GM11168 (cell line): ENCODE data around the gene C12orf76.
"Not testable (repeated sequence)": the region's sequence is repeated elsewhere in the genome, so short reads cannot be mapped to it uniquely, and the experiment has no call there.

Experiments used
- in situ Hi-C: fragments of 300-500 bp; cut with MboI; formaldehyde crosslinking; loops from one replicate; pipeline ENCODE4 v1.12.0; 2022; ENCODE audit warnings: low sequenced_read_pairs; ENCODE audit not compliant: unreplicated experiment

Gene C12orf76

GRCh38 chr12:110048242-110049027 lies at the start of gene C12orf76:
TSS of gene C12orf76 (minus strand) at chr12:110048522. CDS start at chr12:110048495, 27 bp downstream.
- in situ Hi-C loops: no loop called here

GRCh38 chr12:110093631-110094311 lies 45.4 kb upstream of the C12orf76 start:
- in situ Hi-C loops: loop anchor here (5.0 kb wide), 1 partner anchor 149 kb away; no protein-coding TSS in a partner anchor

GRCh38 chr12:110091136-110091711 lies 42.9 kb upstream of the C12orf76 start:
- in situ Hi-C loops: loop anchor here (5.0 kb wide), 1 partner anchor 151 kb away; no protein-coding TSS in a partner anchor

GRCh38 chr12:110090266-110091135 lies 42.2 kb upstream of the C12orf76 start:
- in situ Hi-C loops: loop anchor here (5.0 kb wide), 1 partner anchor 152 kb away; no protein-coding TSS in a partner anchor

- in situ Hi-C loops: loop anchor here (10.0 kb wide), 1 partner anchor 336 kb away; no protein-coding TSS in a partner anchor
Observed at GRCh38 chr12:110088936-110089335, 40.6 kb upstream of the C12orf76 start.

- in situ Hi-C loops: loop anchor here (10.0 kb wide), 1 partner anchor 337 kb away; no protein-coding TSS in a partner anchor
Observed at GRCh38 chr12:110088216-110088615, 39.9 kb upstream of the C12orf76 start.

GRCh38 chr12:110084314-110085015 lies 36.1 kb upstream of the C12orf76 start:
- in situ Hi-C loops: loop anchor here (10.0 kb wide), 1 partner anchor 340 kb away; no protein-coding TSS in a partner anchor

GRCh38 chr12:110080410-110080809 lies 32.1 kb upstream of the C12orf76 start:
- in situ Hi-C loops: loop anchor here (10.0 kb wide), 1 partner anchor 344 kb away; no protein-coding TSS in a partner anchor

- in situ Hi-C loops: loop anchor here (10.0 kb wide), 1 partner anchor 345 kb away; no protein-coding TSS in a partner anchor
Observed at GRCh38 chr12:110079477-110080400, 31.4 kb upstream of the C12orf76 start.

GRCh38 chr12:110077800-110078199 lies 29.5 kb upstream of the C12orf76 start:
- in situ Hi-C loops: no loop called here

GRCh38 chr12:110075880-110076279 lies 27.6 kb upstream of the C12orf76 start:
- in situ Hi-C loops: no loop called here

- in situ Hi-C loops: no loop called here
Observed at GRCh38 chr12:110074089-110074488, 25.8 kb upstream of the C12orf76 start.

GRCh38 chr12:110073049-110073831 lies 24.9 kb upstream of the C12orf76 start:
- in situ Hi-C loops: no loop called here

GRCh38 chr12:110072636-110073035 lies 24.3 kb upstream of the C12orf76 start:
- in situ Hi-C loops: not testable (repeated sequence)

GRCh38 chr12:110071967-110072366 lies 23.6 kb upstream of the C12orf76 start:
- in situ Hi-C loops: no loop called here

GRCh38 chr12:110071504-110071903 lies 23.2 kb upstream of the C12orf76 start:
- in situ Hi-C loops: no loop called here

GRCh38 chr12:110068654-110069053 lies 20.3 kb upstream of the C12orf76 start:
- in situ Hi-C loops: no loop called here
